HEK293 (cell line): Measurements from ENCODE around the gene DAGLB.

ENCODE experiments used
- BCL6B ChIP-seq: fragments of 450-650 bp; formaldehyde crosslinking; IDR thresholded peaks from 2 replicates; pipeline ENCODE4 v1.5.1; 2017; ENCODE audit warnings: missing biosample characterization, missing genetic modification characterization
- CTCF ChIP-seq: fragments of 450-650 bp; formaldehyde crosslinking; IDR thresholded peaks from 2 replicates; pipeline ENCODE4 v1.5.1; 2016; ENCODE audit warnings: missing biosample characterization, missing genetic modification characterization
- FEZF1 ChIP-seq: fragments of 450-650 bp; formaldehyde crosslinking; IDR thresholded peaks from 2 replicates; pipeline ENCODE4 v1.5.1; 2016; ENCODE audit warnings: missing biosample characterization, missing genetic modification characterization
- GLIS1 ChIP-seq: fragments of 450-650 bp; formaldehyde crosslinking; IDR thresholded peaks from 2 replicates; pipeline ENCODE4 v1.5.1; 2016; ENCODE audit warnings: missing biosample characterization, missing genetic modification characterization
- KLF10 ChIP-seq: fragments of 450-650 bp; IDR thresholded peaks from 2 replicates; pipeline ENCODE4 v1.5.1; 2018; ENCODE audit warnings: missing biosample characterization, mild to moderate bottlenecking, missing genetic modification characterization
- KLF7 ChIP-seq: fragments of 450-650 bp; formaldehyde crosslinking; IDR thresholded peaks from 2 replicates; pipeline ENCODE4 v1.5.1; 2016; ENCODE audit warnings: missing biosample characterization, missing genetic modification characterization, borderline replicate concordance
- KLF9 ChIP-seq: fragments of 450-650 bp; formaldehyde crosslinking; IDR thresholded peaks from 2 replicates; pipeline ENCODE4 v1.5.1; 2016; ENCODE audit warnings: missing biosample characterization, missing genetic modification characterization, low read depth
- PRDM4 ChIP-seq: fragments of 450-650 bp; formaldehyde crosslinking; IDR thresholded peaks from 2 replicates; pipeline ENCODE4 v1.5.1; 2017; ENCODE audit warnings: missing biosample characterization, missing genetic modification characterization
- PRDM6 ChIP-seq: fragments of 450-650 bp; formaldehyde crosslinking; IDR thresholded peaks from 2 replicates; pipeline ENCODE4 v1.5.1; 2017; ENCODE audit warnings: missing biosample characterization, missing genetic modification characterization
- SALL2 ChIP-seq: fragments of 450-650 bp; formaldehyde crosslinking; IDR thresholded peaks from 2 replicates; pipeline ENCODE4 v1.5.0; 2017; ENCODE audit warnings: missing biosample characterization, mild to moderate bottlenecking, missing genetic modification characterization, borderline replicate concordance
- SCRT2 ChIP-seq: fragments of 450-650 bp; formaldehyde crosslinking; IDR thresholded peaks from 2 replicates; pipeline ENCODE4 v1.5.1; 2016; ENCODE audit warnings: missing biosample characterization, missing genetic modification characterization
- TSHZ1 ChIP-seq: fragments of 450-650 bp; formaldehyde crosslinking; IDR thresholded peaks from 2 replicates; pipeline ENCODE4 v1.5.1; 2016; ENCODE audit warnings: missing biosample characterization, missing genetic modification characterization, borderline replicate concordance
- ZBTB49 ChIP-seq: fragments of 450-650 bp; formaldehyde crosslinking; IDR thresholded peaks from 2 replicates; pipeline ENCODE4 v1.5.1; 2016; ENCODE audit warnings: missing biosample characterization, missing genetic modification characterization, low read depth
- ZBTB8A ChIP-seq: fragments of 450-650 bp; formaldehyde crosslinking; IDR thresholded peaks from 2 replicates; pipeline ENCODE4 v1.5.1; 2016; ENCODE audit warnings: missing biosample characterization, missing genetic modification characterization
- ZNF175 ChIP-seq: fragments of 450-650 bp; formaldehyde crosslinking; IDR thresholded peaks from 2 replicates; pipeline ENCODE4 v1.5.1; 2016; ENCODE audit warnings: missing biosample characterization, missing genetic modification characterization
- ZNF184 ChIP-seq: fragments of 450-650 bp; IDR thresholded peaks from 2 replicates; pipeline ENCODE4 v1.5.1; 2018; ENCODE audit warnings: missing biosample characterization, mild to moderate bottlenecking, missing genetic modification characterization
- ZNF391 ChIP-seq: fragments of 450-650 bp; formaldehyde crosslinking; IDR thresholded peaks from 2 replicates; pipeline ENCODE4 v1.5.1; 2016; ENCODE audit warnings: low read depth, missing biosample characterization, missing genetic modification characterization, borderline replicate concordance
- ZNF423 ChIP-seq: fragments of 450-650 bp; formaldehyde crosslinking; IDR thresholded peaks from 2 replicates; pipeline ENCODE4 v1.5.1; 2016; ENCODE audit warnings: missing biosample characterization, missing genetic modification characterization
- ZNF433 ChIP-seq: fragments of 450-650 bp; formaldehyde crosslinking; IDR thresholded peaks from 2 replicates; pipeline ENCODE4 v1.5.1; 2016; ENCODE audit warnings: missing biosample characterization, missing genetic modification characterization, low read depth
- ZNF510 ChIP-seq: fragments of 450-650 bp; formaldehyde crosslinking; IDR thresholded peaks from 2 replicates; pipeline ENCODE4 v1.5.1; 2018; ENCODE audit warnings: mild to moderate bottlenecking, missing genetic modification characterization, missing biosample characterization; ENCODE audit not compliant: insufficient replicate concordance
- ZNF548 ChIP-seq: fragments of 450-650 bp; formaldehyde crosslinking; IDR thresholded peaks from 2 replicates; pipeline ENCODE4 v1.5.1; 2016; ENCODE audit warnings: missing biosample characterization, missing genetic modification characterization
- ZNF555 ChIP-seq: fragments of 450-650 bp; formaldehyde crosslinking; conservative IDR thresholded peaks from 2 replicates; pipeline ENCODE4 v1.5.1; 2017; ENCODE audit warnings: missing biosample characterization, mild to moderate bottlenecking, missing genetic modification characterization, inconsistent platforms
- ZNF747 ChIP-seq: fragments of 450-650 bp; formaldehyde crosslinking; IDR thresholded peaks from 2 replicates; pipeline ENCODE4 v1.5.1; 2016; ENCODE audit warnings: missing biosample characterization, missing genetic modification characterization
- ZNF777 ChIP-seq: fragments of 450-650 bp; formaldehyde crosslinking; IDR thresholded peaks from 2 replicates; pipeline ENCODE4 v1.5.1; 2017; ENCODE audit warnings: missing biosample characterization, missing genetic modification characterization, borderline replicate concordance
- ZSCAN16 ChIP-seq: fragments of 450-650 bp; formaldehyde crosslinking; IDR thresholded peaks from 2 replicates; pipeline ENCODE4 v1.5.1; 2016; ENCODE audit warnings: missing biosample characterization, missing genetic modification characterization
- ZSCAN23 ChIP-seq: fragments of 450-650 bp; formaldehyde crosslinking; IDR thresholded peaks from 2 replicates; pipeline ENCODE4 v1.5.1; 2016; ENCODE audit warnings: missing biosample characterization, missing genetic modification characterization

DAGLB gene

GRCh38 chr7:6446838-6447580 is 745 bp downstream of the DAGLB start (continued):
- TF ChIP-seq ZBTB49 (tag by site-specific recombination) (no peak), BCL6B (tag by site-specific recombination) (no peak), ZNF391 (tag by site-specific recombination) (peak; percentile 47; the same call in 1 of the 2 replicates), ZNF510 (no peak), TSHZ1 (tag by site-specific recombination) (no peak), SCRT2 (tag by site-specific recombination) (peak; percentile 29), ZSCAN23 (tag by site-specific recombination) (no peak), GLIS1 (tag by site-specific recombination) (no peak), PRDM6 (tag by site-specific recombination) (no peak), CTCF (tag by site-specific recombination) (no peak), KLF7 (tag by site-specific recombination) (peak; percentile 30; the same call in 1 of the 2 replicates), ZNF777 (no peak), KLF9 (tag by site-specific recombination) (no peak), ZNF423 (tag by site-specific recombination) (peak; percentile 74), ZNF555 (tag by site-specific recombination) (no peak), ZNF548 (tag by site-specific recombination) (no peak), SALL2 (no peak), PRDM4 (no peak), ZBTB8A (tag by site-specific recombination) (peak; percentile 84), ZNF747 (tag by site-specific recombination) (no peak), ZNF184 (tag by site-specific recombination) (peak; percentile 50; the same call in 1 of the 2 replicates), ZNF433 (tag by site-specific recombination) (no peak), FEZF1 (tag by site-specific recombination) (no peak), KLF10 (0 out of 2 replicates have a peak, but pooled peaks have one; percentile 28), ZNF175 (tag by site-specific recombination) (no peak), ZSCAN16 (no peak)
